Measurements from ENCODE around the gene CXCL14. TPM values are rescaled to one million over a fixed set of nuclear protein-coding genes. Genes with fewer than 3 reads are reported as not detected.

CXCL14 gene
- total and polyA plus RNA-seq, 3 donors from 2014 or later, result 1.8 to 30.4 (median 3.6) TPM

GRCh38 chr5:135521964-135522363 is 56.8 kb downstream of the CXCL14 start:
- no peak for DNase-seq
- Histone ChIP-seq H3K36me3 (ENCODE audit: low read depth, missing control alignments) (no peaks in the 10 kb centered on the region), H3K9me3 (no peaks in the 10 kb centered on the region), H3K27ac (no peak overlapping the region), H3K27me3 (no peaks in the 10 kb centered on the region), H3K4me3 (no peak overlapping the region), H3K4me1 (no peaks in the 10 kb centered on the region)
- intact Hi-C loops (cut with DNase I; ENCODE audit: low total_unique reads), result no loop called here
- 57 to 63% methylated on average over 2 of the region's 2 CpGs for WGBS, 2 donors
- no peak for TF ChIP-seq POLR2A (IDR thresholded peaks at IDR 0.05)
- TF ChIP-seq, protein P1, sequence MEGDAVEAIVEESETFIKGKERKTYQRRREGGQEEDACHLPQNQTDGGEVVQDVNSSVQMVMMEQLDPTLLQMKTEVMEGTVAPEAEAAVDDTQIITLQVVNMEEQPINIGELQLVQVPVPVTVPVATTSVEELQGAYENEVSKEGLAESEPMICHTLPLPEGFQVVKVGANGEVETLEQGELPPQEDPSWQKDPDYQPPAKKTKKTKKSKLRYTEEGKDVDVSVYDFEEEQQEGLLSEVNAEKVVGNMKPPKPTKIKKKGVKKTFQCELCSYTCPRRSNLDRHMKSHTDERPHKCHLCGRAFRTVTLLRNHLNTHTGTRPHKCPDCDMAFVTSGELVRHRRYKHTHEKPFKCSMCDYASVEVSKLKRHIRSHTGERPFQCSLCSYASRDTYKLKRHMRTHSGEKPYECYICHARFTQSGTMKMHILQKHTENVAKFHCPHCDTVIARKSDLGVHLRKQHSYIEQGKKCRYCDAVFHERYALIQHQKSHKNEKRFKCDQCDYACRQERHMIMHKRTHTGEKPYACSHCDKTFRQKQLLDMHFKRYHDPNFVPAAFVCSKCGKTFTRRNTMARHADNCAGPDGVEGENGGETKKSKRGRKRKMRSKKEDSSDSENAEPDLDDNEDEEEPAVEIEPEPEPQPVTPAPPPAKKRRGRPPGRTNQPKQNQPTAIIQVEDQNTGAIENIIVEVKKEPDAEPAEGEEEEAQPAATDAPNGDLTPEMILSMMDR (IDR thresholded peaks at IDR 0.05), result no peak

Other genes starting within 250 kb of the CXCL14 start
- 100 to 1,000 TPM; 178 to 191 TPM for gene MACROH2A1, start 179.8 kb downstream of the CXCL14 start, total RNA-seq
- gene MACROH2A1, start 179.8 kb downstream of the CXCL14 start, polyA plus RNA-seq (ENCODE audit: insufficient read depth, low read depth, low replicate concordance), result 92.9 TPM
- not detected for gene DCANP1, start 131.6 kb downstream of the CXCL14 start, total RNA-seq
- not detected for gene DCANP1, start 131.6 kb downstream of the CXCL14 start, polyA plus RNA-seq (ENCODE audit: insufficient read depth, low read depth, low replicate concordance)
- gene TIFAB, start 126.6 kb downstream of the CXCL14 start, total RNA-seq, result under 1 TPM; 0.06 to 0.16 TPM
- gene TIFAB, start 126.6 kb downstream of the CXCL14 start, polyA plus RNA-seq (ENCODE audit: insufficient read depth, low read depth, low replicate concordance), result 1.1 TPM
- not detected for gene NEUROG1, start 43.0 kb downstream of the CXCL14 start, total RNA-seq
- not detected for gene NEUROG1, start 43.0 kb downstream of the CXCL14 start, polyA plus RNA-seq (ENCODE audit: insufficient read depth, low read depth, low replicate concordance)